ENCODE results near the gene MTNR1B. TPM values are rescaled to one million over a fixed set of nuclear protein-coding genes. Genes with fewer than 3 reads are reported as not detected.

The MTNR1B gene
- total RNA-seq, 1 experiment from 2014 or later, result not detected

- TF ChIP-seq EZH2 (IDR thresholded peaks at IDR 0.05; ENCODE audit: borderline replicate concordance, low read depth, low read length, poor library complexity, severe bottlenecking) (no peak), CTCF (conservative IDR thresholded peaks at IDR 0.05; ENCODE audit: low read depth, low read length) (no peak)
- BruUV-seq (replicated peaks), result no TSS peak
- no peaks in the 10 kb centered on the region for H3K4me1 ChIP-seq (ENCODE audit: insufficient read depth, low read length, poor library complexity, severe bottlenecking)
- POLR2A ChIA-PET (ENCODE audit: low non-redundant PET), result no interaction called here
- H3K27ac ChIP-seq (ENCODE audit: low read depth, low read length, poor library complexity, severe bottlenecking), result no peak overlapping the region
- no peaks in the 10 kb centered on the region for H3K9me3 ChIP-seq (ENCODE audit: low read depth, low read length, poor library complexity, severe bottlenecking)
- H3K36me3 ChIP-seq (ENCODE audit: insufficient read depth, low read length, poor library complexity, severe bottlenecking), result no peaks in the 10 kb centered on the region
- H3K4me3 ChIP-seq (ENCODE audit: low read depth, low read length, poor library complexity, severe bottlenecking), result no peak overlapping the region
- intact Hi-C loops (cut with micrococcal nuclease; ENCODE audit: unreplicated experiment), result no loop called here
- peaks cover 5% of the 10 kb centered on the region for H3K27me3 ChIP-seq (replicated peaks; ENCODE audit: insufficient read depth, low read depth, low read length, poor library complexity)
- CTCF ChIA-PET, result no interaction called here
- DNase-seq (ENCODE audit: low spot score), result no peak
These were observed 30.1 kb upstream of the MTNR1B start for GRCh38 chr11:92939305-92939704.

GRCh38 chr11:92941676-92942571 is 27.5 kb upstream of the MTNR1B start:
- POLR2A ChIA-PET (ENCODE audit: low non-redundant PET), result no interaction called here
- DNase-seq (ENCODE audit: low spot score), result peak; percentile 61
- TF ChIP-seq CTCF (conservative IDR thresholded peaks at IDR 0.05; ENCODE audit: low read depth, low read length) (peak; percentile 86), EZH2 (IDR thresholded peaks at IDR 0.05; ENCODE audit: borderline replicate concordance, low read depth, low read length, poor library complexity, severe bottlenecking) (no peak)
- Histone ChIP-seq H3K27me3 (replicated peaks; ENCODE audit: insufficient read depth, low read depth, low read length, poor library complexity) (peaks cover 5% of the 10 kb centered on the region), H3K36me3 (ENCODE audit: insufficient read depth, low read length, poor library complexity, severe bottlenecking) (no peaks in the 10 kb centered on the region), H3K4me1 (ENCODE audit: insufficient read depth, low read length, poor library complexity, severe bottlenecking) (no peaks in the 10 kb centered on the region), H3K4me3 (ENCODE audit: low read depth, low read length, poor library complexity, severe bottlenecking) (no peak overlapping the region), H3K27ac (ENCODE audit: low read depth, low read length, poor library complexity, severe bottlenecking) (no peak overlapping the region), H3K9me3 (ENCODE audit: low read depth, low read length, poor library complexity, severe bottlenecking) (no peaks in the 10 kb centered on the region)
- CTCF ChIA-PET, result interaction anchor here (0.6 to 2.0 kb wide), 3 partner anchors 123 to 772 kb away, joined by 3 to 13 read pairs (median 5); no protein-coding TSS in a partner anchor
- intact Hi-C loops (cut with micrococcal nuclease; ENCODE audit: unreplicated experiment), result loop anchor here (1.0 to 10.0 kb wide), 3 partner anchors 123 to 703 kb away; no protein-coding TSS in a partner anchor
- BruUV-seq (replicated peaks), result no TSS peak

GRCh38 chr11:92946707-92947106 is 22.7 kb upstream of the MTNR1B start:
- H3K36me3 ChIP-seq (ENCODE audit: insufficient read depth, low read length, poor library complexity, severe bottlenecking), result no peaks in the 10 kb centered on the region
- POLR2A ChIA-PET (ENCODE audit: low non-redundant PET), result no interaction called here
- CTCF ChIA-PET, result no interaction called here
- intact Hi-C loops (cut with micrococcal nuclease; ENCODE audit: unreplicated experiment), result loop anchor here (10.0 kb wide), 1 partner anchor 698 kb away; no protein-coding TSS in a partner anchor
- no peak overlapping the region for H3K27ac ChIP-seq (ENCODE audit: low read depth, low read length, poor library complexity, severe bottlenecking)
- TF ChIP-seq EZH2 (IDR thresholded peaks at IDR 0.05; ENCODE audit: borderline replicate concordance, low read depth, low read length, poor library complexity, severe bottlenecking) (no peak), CTCF (conservative IDR thresholded peaks at IDR 0.05; ENCODE audit: low read depth, low read length) (no peak)
- no peaks in the 10 kb centered on the region for H3K4me1 ChIP-seq (ENCODE audit: insufficient read depth, low read length, poor library complexity, severe bottlenecking)
- peaks cover 3% of the 10 kb centered on the region for H3K27me3 ChIP-seq (replicated peaks; ENCODE audit: insufficient read depth, low read depth, low read length, poor library complexity)
- H3K4me3 ChIP-seq (ENCODE audit: low read depth, low read length, poor library complexity, severe bottlenecking), result no peak overlapping the region
- no TSS peak for BruUV-seq (replicated peaks)
- DNase-seq (ENCODE audit: low spot score), result no peak
- no peaks in the 10 kb centered on the region for H3K9me3 ChIP-seq (ENCODE audit: low read depth, low read length, poor library complexity, severe bottlenecking)

All from A673 (cell line).